Mucosa of descending colon (tissue), 3 donors: ENCODE results near the gene TFPI2. TPM values are rescaled to one million over a fixed set of nuclear protein-coding genes. Genes with fewer than 3 reads are reported as not detected.

Experiments
- ATAC-seq: fragments of 200-7000 bp; cut with Tn5 transposase; one replicate; pipeline ENCODE4 v1.9.1; 2020; ENCODE audit warnings: mild to moderate bottlenecking, moderate library complexity
- DNase-seq, 3 donors: peaks; one replicate each; pipeline ENCODE4 v3.0.0-alpha.2; 2020
- H3K36me3 ChIP-seq: fragments of 200-600 bp; one replicate; pipeline ENCODE4 v1.8.0; 2021; ENCODE audit warnings: low read depth, mild to moderate bottlenecking
- H3K4me1 ChIP-seq: fragments of 200-600 bp; one replicate; pipeline ENCODE4 v1.8.0; 2021; ENCODE audit warnings: low read depth, mild to moderate bottlenecking
- H3K4me3 ChIP-seq: fragments of 200-600 bp; one replicate; pipeline ENCODE4 v1.8.0; 2021; ENCODE audit warnings: mild to moderate bottlenecking
- H3K9me3 ChIP-seq: fragments of 200-600 bp; one replicate; pipeline ENCODE4 v1.8.0; 2021; ENCODE audit warnings: mild to moderate bottlenecking
- intact Hi-C, 2 donors: fragments of 100-400 bp; cut with DNase I in 1 of 2; cut with micrococcal nuclease in 1 of 2; formaldehyde crosslinking; loops; one replicate each; pipeline versions ENCODE4 v1.11.0 to v1.11.1; 2022; cut with DNase I, micrococcal nuclease
- total RNA-seq, 3 donors: library from RNA; stranded (reverse); fragmentation: NEBNext Ultra II Directional in 2 of 3; extraction: Animal tissue kit (Norgen Biotek cat#: 25700) in 2 of 3; gene quantifications; one replicate each; pipeline versions ENCODE4 v1.2.1 to v1.2.4, GENCODE V29; 2021 to 2023
- TF ChIP-seq, protein P1 (sequence below): fragments of 200-600 bp; IDR thresholded peaks from one replicate; pipeline ENCODE4 v1.8.0; 2022; ENCODE audit warnings: antibody characterized with exemption, mild to moderate bottlenecking
- donor health status: DM: no; HTN: no; CAD: no; lungs with moderate emphysema.
- donor health status: DM: no; HTN: no; CAD: no.
- donor health status: DM: no; HTN: yes; CAD: no.

Gene TFPI2
- total RNA-seq, 3 donors from 2014 or later, result 0.41 to 0.61 (median 0.46) TPM

DNA sequence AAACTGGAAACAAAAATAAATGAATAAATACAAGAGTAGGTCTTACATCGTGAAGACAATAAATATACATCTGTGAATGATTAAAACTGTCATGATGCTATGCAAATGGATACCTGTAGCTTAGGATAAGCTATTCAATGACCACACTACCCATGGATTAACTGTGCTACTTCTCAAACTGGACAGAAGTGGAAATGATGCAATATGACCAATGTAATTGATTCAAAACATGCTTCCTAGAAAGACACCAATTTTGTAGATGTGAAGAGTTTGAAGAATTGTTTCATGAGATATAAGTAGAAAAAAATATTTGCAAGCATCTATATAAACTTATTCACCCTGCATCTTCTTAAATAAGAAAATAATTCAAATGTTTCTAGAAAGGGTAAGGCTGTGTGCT lies 36.1 kb downstream of the TFPI2 start:
- ATAC-seq (no peak), DNase-seq (no peak)
- intact Hi-C loops, result no loop called here
- H3K4me1 ChIP-seq, result no peaks in the 10 kb centered on the region
- no peaks in the 10 kb centered on the region for H3K36me3 ChIP-seq
- TF ChIP-seq, protein P1, sequence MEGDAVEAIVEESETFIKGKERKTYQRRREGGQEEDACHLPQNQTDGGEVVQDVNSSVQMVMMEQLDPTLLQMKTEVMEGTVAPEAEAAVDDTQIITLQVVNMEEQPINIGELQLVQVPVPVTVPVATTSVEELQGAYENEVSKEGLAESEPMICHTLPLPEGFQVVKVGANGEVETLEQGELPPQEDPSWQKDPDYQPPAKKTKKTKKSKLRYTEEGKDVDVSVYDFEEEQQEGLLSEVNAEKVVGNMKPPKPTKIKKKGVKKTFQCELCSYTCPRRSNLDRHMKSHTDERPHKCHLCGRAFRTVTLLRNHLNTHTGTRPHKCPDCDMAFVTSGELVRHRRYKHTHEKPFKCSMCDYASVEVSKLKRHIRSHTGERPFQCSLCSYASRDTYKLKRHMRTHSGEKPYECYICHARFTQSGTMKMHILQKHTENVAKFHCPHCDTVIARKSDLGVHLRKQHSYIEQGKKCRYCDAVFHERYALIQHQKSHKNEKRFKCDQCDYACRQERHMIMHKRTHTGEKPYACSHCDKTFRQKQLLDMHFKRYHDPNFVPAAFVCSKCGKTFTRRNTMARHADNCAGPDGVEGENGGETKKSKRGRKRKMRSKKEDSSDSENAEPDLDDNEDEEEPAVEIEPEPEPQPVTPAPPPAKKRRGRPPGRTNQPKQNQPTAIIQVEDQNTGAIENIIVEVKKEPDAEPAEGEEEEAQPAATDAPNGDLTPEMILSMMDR, result no peak
- H3K4me3 ChIP-seq, result no peak overlapping the region
- H3K9me3 ChIP-seq, result no peaks in the 10 kb centered on the region

DNA sequence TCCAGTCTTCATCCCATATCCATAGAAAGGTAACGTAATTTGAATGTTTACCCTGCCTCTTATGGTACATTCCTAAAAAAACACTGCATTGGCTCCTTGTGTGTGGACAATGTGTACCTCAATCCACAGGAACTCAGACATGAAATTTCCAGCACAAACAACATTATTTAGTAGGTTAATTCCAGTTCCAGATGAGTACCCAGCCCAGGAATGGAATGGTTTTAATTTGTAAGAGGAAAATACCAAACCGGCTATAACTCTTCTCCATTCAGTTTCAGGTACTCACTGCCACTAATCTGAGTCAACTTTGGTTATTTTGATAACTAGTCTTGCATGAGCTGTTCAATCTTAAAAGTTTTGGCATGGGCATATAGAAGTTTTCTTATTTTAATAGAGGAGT lies 39.0 kb downstream of the TFPI2 start:
- H3K36me3 ChIP-seq, result no peaks in the 10 kb centered on the region
- TF ChIP-seq, protein P1, result no peak
- ATAC-seq (no peak), DNase-seq (no peak)
- no peak overlapping the region for H3K4me3 ChIP-seq
- H3K9me3 ChIP-seq, result no peaks in the 10 kb centered on the region
- no peaks in the 10 kb centered on the region for H3K4me1 ChIP-seq
- intact Hi-C loops, result no loop called here

DNA sequence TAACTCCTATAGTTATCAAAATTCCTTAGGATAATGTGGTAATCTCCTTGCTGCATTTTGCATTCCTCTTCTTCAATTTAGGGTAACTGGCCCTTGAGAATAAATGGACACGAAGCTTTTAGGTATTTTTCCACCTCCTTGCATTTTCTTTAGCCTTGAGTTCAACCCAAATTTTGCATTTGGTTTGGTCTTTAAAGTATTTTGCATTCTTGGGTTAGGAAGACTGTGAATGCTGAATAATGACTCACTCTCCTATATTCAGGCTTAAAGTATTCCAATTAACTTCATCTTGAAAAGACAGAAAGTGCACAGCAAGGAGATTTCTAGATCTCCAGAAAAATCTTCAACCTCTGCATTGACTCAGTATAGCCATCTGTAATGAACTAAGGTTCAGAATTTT lies 47.3 kb downstream of the TFPI2 start:
- ATAC-seq, result no peak
- TF ChIP-seq, protein P1, result no peak
- intact Hi-C loops, result no loop called here
- Histone ChIP-seq H3K4me1 (no peaks in the 10 kb centered on the region), H3K4me3 (no peak overlapping the region), H3K9me3 (no peaks in the 10 kb centered on the region), H3K36me3 (no peaks in the 10 kb centered on the region)
- no peak for DNase-seq

DNA sequence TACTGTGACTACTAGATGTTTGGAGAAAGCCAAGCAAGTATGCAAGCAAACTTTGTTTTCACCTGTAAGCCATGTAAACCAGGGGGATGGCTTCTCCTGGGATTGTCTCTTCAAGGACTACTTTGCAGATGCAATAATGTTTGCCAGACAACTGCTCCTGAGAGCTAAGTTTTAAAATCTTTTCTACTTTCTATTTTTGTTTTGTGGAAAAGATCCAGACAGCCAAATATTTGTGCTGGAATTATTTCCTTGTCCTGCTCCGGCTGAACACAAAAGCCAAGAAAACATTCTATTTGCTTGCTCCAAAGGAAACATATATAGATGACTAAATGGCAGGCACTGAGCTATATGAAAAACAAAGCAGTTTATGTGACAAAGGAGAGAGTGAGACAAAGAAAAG lies 51.6 kb downstream of the TFPI2 start:
- Histone ChIP-seq H3K36me3 (no peaks in the 10 kb centered on the region), H3K4me1 (no peaks in the 10 kb centered on the region), H3K4me3 (no peak overlapping the region), H3K9me3 (no peaks in the 10 kb centered on the region)
- ATAC-seq (no peak), DNase-seq (no peak)
- TF ChIP-seq, protein P1, result no peak
- intact Hi-C loops, result no loop called here

DNA sequence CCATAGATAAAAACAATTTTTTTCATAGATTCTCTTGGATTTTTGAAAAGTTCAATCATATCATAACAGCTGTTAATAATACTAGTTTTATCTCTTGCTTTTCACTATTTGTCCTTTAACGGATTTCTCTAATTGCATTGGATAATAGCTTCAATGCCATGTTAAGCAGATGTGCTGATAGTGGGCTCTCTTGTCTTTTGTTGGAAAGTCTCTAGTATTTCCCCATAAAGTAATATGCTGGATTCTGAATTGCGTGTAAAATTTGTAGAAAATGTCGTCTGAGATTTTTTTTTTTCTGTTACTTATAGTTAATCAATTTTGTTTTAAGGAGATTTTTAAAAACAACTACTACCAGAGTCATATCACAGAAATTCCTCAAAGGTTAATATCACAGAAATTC lies 53.3 kb downstream of the TFPI2 start:
- no peaks in the 10 kb centered on the region for H3K36me3 ChIP-seq
- ATAC-seq (no peak), DNase-seq (no peak)
- H3K4me1 ChIP-seq, result no peaks in the 10 kb centered on the region
- intact Hi-C loops, result no loop called here
- no peak overlapping the region for H3K4me3 ChIP-seq
- TF ChIP-seq, protein P1, result no peak
- H3K9me3 ChIP-seq, result no peaks in the 10 kb centered on the region

DNA sequence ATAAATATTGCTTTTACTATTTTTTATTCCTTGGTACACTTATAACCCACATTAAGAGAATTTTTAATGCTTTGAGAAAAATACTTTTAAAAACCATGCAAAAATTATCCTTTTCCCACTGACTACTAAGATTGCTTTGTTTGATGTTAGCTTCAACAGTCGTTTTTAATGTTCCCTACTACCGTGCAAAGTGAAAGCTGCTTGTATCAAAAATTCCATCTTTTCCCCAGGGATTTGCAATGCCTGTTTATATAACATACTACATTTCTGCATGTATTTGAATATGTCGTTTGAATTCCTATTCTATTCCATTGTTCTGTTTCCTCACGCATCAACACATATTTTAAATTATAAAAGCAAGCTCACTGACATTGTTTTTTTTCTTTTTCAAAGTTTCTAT lies 54.4 kb downstream of the TFPI2 start:
- H3K36me3 ChIP-seq, result no peaks in the 10 kb centered on the region
- intact Hi-C loops, result no loop called here
- TF ChIP-seq, protein P1, result no peak

More for the DNA sequence above, 54.4 kb downstream of the TFPI2 start:
- no peak for ATAC-seq
- no peaks in the 10 kb centered on the region for H3K4me1 ChIP-seq
- H3K9me3 ChIP-seq, result no peaks in the 10 kb centered on the region
- no peak for DNase-seq
- H3K4me3 ChIP-seq, result no peak overlapping the region
